NOMO-1 (cell line): ENCODE measurements around the gene ZNF679.
"Not testable (repeated sequence)": the region's sequence is repeated elsewhere in the genome, so short reads cannot be mapped to it uniquely, and the experiment has no call there.

Experiments used
- DNase-seq, 2 experiments: peaks; one replicate each; lab custom pipeline; 2025; ENCODE audit not compliant: unreplicated experiment in 2 of 2; lab: John Stamatoyannopoulos, UW

The ZNF679 gene

GRCh38 chr7:64308016-64308270 lies 79.7 kb downstream of the ZNF679 start:
- no peak for DNase-seq

DNA sequence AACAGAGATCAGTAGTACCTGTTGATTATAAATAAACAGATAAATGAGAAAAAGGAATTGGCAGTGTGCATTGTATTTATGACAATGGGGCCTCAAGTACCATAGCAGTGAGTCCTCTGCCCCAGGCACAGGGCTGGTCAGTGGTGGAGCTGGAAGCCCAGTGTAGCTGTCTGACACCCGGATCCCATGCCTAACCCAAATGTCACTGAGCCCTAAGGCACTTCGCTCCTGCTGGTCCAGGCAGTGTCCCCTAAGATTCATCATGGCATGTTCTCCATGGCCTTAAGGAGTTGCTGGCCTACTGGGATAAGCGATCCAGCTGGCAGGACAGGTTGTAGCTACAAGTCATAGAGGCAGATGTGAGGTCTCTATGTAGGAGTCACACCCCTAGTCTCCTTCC lies 82.2 kb downstream of the ZNF679 start:
- DNase-seq = no peak

GRCh38 chr7:64312826-64313225 lies 84.6 kb downstream of the ZNF679 start:
- no peak for DNase-seq

- DNase-seq = peak; percentile 91 to 96
These were observed 85.6 kb downstream of the ZNF679 start, which contains the start of gene ZNF736 for GRCh38 chr7:64313740-64314491. Gene ZNF736, plus strand, starts transcription at chr7:64313961. Its CDS starts 190 bp downstream, at chr7:64314151.

DNA sequence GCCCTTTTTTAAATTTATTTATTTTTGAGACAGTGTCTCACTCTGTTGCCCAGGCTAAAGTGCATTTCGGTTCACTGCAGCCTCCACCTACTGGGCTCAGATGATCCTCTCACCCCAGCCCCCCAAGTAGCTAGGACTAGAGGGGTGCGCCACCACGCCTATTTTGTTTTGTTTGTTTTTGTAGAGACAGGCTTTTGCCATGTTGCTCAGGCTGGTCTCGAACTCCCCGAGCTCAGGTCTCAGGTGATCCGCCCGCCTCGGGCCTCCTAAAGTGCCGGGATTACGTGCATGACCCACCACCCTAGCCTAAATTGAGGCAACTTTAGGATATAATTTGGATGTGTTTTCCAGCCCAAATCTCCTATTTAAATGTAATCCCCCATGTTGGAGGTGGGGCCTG lies 86.3 kb downstream of the ZNF679 start:
- peak in 1 of 2 experiments; percentile 6 for DNase-seq

DNA sequence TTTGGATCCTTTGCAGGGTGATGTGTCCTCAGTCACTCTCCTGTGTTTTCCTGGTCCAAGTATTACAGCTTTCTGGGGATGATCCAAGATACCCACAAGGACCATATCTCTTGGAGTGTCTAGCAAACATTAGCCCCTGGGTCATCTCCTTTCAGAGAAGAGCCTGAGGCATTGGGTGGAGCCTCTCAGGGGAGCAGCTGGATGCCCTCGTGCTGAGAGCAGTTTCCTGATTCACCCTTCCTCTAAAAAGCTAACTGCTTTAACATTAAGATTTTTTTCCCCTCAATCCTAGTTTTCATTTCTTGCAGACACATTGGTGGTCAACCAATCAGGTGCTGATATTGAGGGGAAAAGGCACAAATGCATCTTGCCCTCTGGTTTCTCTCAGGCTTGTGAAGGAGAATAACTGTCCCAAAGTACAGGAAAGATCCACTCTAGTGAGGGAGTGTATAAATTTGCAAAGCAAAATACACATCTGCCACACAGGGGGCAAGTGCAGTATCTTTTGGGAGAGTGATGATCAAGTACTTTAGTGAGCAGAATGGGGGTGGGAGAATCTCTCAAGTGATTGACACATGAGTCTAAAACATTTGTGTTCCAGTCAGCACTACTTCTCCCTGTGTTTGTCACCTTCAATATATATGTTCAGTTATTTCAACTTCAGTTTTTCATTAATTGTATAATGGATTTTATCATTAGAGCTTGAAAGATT lies 87.9 kb downstream of the ZNF679 start:
- DNase-seq = not testable (repeated sequence)
